Measurements from ENCODE around the gene DMD.
"Not testable (repeated sequence)": the region's sequence is repeated elsewhere in the genome, so short reads cannot be mapped to it uniquely, and the experiment has no call there.

Gene DMD

GRCh38 chrX:32852203-32852602 is 359.1 kb downstream of the DMD start:
- DNase-seq (ENCODE audit: low read depth in 3 of 3): no peak

- DNase-seq (ENCODE audit: low read depth in 3 of 3): no peak
Observed at GRCh38 chrX:32851556-32851955, 359.8 kb downstream of the DMD start.

- no peak for DNase-seq (ENCODE audit: low read depth in 3 of 3)
Observed at GRCh38 chrX:32847921-32848320, 363.4 kb downstream of the DMD start.

GRCh38 chrX:32842053-32842452 is 369.3 kb downstream of the DMD start:
- DNase-seq (ENCODE audit: low read depth in 3 of 3): no peak

GRCh38 chrX:32839781-32840180 is 371.6 kb downstream of the DMD start:
- no peak for DNase-seq (ENCODE audit: low read depth in 3 of 3)

- no peak for DNase-seq (ENCODE audit: low read depth in 3 of 3)
Observed at GRCh38 chrX:32825009-32825408, 386.3 kb downstream of the DMD start.

GRCh38 chrX:32804034-32804433 is 407.3 kb downstream of the DMD start:
- no peak for DNase-seq (ENCODE audit: low read depth in 3 of 3)

- no peak for DNase-seq (ENCODE audit: low read depth in 3 of 3)
Observed at GRCh38 chrX:32798990-32799389, 412.4 kb downstream of the DMD start.

- DNase-seq (ENCODE audit: low read depth in 3 of 3): no peak
Observed at GRCh38 chrX:32788936-32789335, 422.4 kb downstream of the DMD start.

GRCh38 chrX:32780109-32780508 is 431.2 kb downstream of the DMD start:
- no peak for DNase-seq (ENCODE audit: low read depth in 3 of 3)

GRCh38 chrX:32778965-32779364 is 432.4 kb downstream of the DMD start:
- no peak for DNase-seq (ENCODE audit: low read depth in 3 of 3)

- no peak for DNase-seq (ENCODE audit: low read depth in 3 of 3)
Observed at GRCh38 chrX:32774966-32775365, 436.4 kb downstream of the DMD start.

- DNase-seq (ENCODE audit: low read depth in 3 of 3): no peak
Observed at GRCh38 chrX:32749070-32749469, 462.3 kb downstream of the DMD start.

- DNase-seq (ENCODE audit: low read depth in 3 of 3): no peak
Observed at GRCh38 chrX:32745323-32745722, 466.0 kb downstream of the DMD start.

- DNase-seq (ENCODE audit: low read depth in 3 of 3): no peak
Observed at GRCh38 chrX:32744921-32745320, 466.4 kb downstream of the DMD start.

GRCh38 chrX:32741910-32742309 is 469.4 kb downstream of the DMD start:
- no peak for DNase-seq (ENCODE audit: low read depth in 3 of 3)

GRCh38 chrX:32708542-32708941 is 502.8 kb downstream of the DMD start:
- DNase-seq (ENCODE audit: low read depth in 3 of 3): no peak

GRCh38 chrX:32705385-32705784 is 506.0 kb downstream of the DMD start:
- not testable (repeated sequence) for DNase-seq (ENCODE audit: low read depth in 3 of 3)

GRCh38 chrX:32687379-32687778 is 524.0 kb downstream of the DMD start:
- no peak for DNase-seq (ENCODE audit: low read depth in 3 of 3)

- DNase-seq (ENCODE audit: low read depth in 3 of 3): no peak
Observed at GRCh38 chrX:32678487-32678886, 532.9 kb downstream of the DMD start.

GRCh38 chrX:32673193-32673592 is 538.2 kb downstream of the DMD start:
- DNase-seq (ENCODE audit: low read depth in 3 of 3): no peak

- DNase-seq (ENCODE audit: low read depth in 3 of 3): no peak
Observed at GRCh38 chrX:32662516-32662915, 548.8 kb downstream of the DMD start.

- DNase-seq (ENCODE audit: low read depth in 3 of 3): no peak
Observed at GRCh38 chrX:32644476-32645245, 566.7 kb downstream of the DMD start.

GRCh38 chrX:32642283-32642682 is 569.1 kb downstream of the DMD start:
- DNase-seq (ENCODE audit: low read depth in 3 of 3): no peak
